Heart left ventricle (tissue), 13 donors: Measurements from ENCODE around the gene KITLG.

Experiments
- POLR2A ChIP-seq, 2 donors: fragments of 450-650 bp; IDR thresholded peaks; one replicate each; pipeline ENCODE4 v1.6.1; 2017; ENCODE audit warnings: antibody characterized with exemption in 2 of 2, mild to moderate bottlenecking in 2 of 2, moderate library complexity in 2 of 2
- TF ChIP-seq, protein P1 (sequence below), 12 donors: fragments of 200-600 bp; sonication (generic) in 4 of 12; IDR thresholded peaks; one replicate each; pipeline versions ENCODE4 v1.5.0 to v1.8.0; 2018 to 2022; ENCODE audit warnings: antibody characterized with exemption in 12 of 12, mild to moderate bottlenecking in 5 of 12
- donor health status: ischemic (EF 13 %, LVEDD 7.1; RV severe dilation, severe dysfunction).
- donor health status: DM: no; HTN: yes; CAD: no.
- donor health status: DM: no; HTN: no; CAD: no.
- donor health status: ischemic (EF 25% LVEDD 6.9; RV normal size, moderate dysfunction).
- donor health status: ischemic (EF 25% LVEDD 5.7; RV mildly dilated, moderate dysfunction).
- donor health status: ischemic (EF 35%, LVEDD 5.7; RV mildly dilated, moderate dysfunction).
- donor health status: nonischemic (EF 11% LVEDD 7.7; RV severe dilation, severe dysfunction).
- donor health status: DM: yes; HTN: yes; CAD: no.
- donor health status: PGD.
- donor health status: ischemic (EF 29% LVEDD 5.4; RV normal size, mild dysfunction).
- donor health status: nonischemic (EF 23%, LVEDD 6.1; RV moderate dilation, normal function).

DNA sequence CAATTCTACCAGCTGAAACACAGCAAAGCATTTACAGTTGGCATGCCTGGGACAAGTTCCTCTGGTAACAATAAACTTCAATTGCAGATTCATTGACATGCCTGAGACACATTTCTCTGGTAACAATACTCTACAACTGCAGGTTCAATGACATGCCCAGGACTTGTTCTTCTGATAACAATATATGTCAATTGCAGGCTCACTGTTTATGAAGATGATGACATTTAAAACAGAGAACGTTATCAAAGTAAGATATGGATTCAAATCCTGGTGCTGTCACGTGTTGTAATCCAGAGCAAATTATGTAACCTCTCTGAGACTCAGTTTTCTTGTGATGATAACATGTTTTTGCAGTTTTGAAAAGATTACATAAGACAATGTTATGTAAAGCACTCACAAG is 20.5 kb downstream of the KITLG start:
- TF ChIP-seq, protein P1, sequence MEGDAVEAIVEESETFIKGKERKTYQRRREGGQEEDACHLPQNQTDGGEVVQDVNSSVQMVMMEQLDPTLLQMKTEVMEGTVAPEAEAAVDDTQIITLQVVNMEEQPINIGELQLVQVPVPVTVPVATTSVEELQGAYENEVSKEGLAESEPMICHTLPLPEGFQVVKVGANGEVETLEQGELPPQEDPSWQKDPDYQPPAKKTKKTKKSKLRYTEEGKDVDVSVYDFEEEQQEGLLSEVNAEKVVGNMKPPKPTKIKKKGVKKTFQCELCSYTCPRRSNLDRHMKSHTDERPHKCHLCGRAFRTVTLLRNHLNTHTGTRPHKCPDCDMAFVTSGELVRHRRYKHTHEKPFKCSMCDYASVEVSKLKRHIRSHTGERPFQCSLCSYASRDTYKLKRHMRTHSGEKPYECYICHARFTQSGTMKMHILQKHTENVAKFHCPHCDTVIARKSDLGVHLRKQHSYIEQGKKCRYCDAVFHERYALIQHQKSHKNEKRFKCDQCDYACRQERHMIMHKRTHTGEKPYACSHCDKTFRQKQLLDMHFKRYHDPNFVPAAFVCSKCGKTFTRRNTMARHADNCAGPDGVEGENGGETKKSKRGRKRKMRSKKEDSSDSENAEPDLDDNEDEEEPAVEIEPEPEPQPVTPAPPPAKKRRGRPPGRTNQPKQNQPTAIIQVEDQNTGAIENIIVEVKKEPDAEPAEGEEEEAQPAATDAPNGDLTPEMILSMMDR (IDR thresholded peaks at IDR 0.05): no peak
- TF ChIP-seq POLR2A (IDR thresholded peaks at IDR 0.05): no peak
